GM18511 (cell line): Measurements from ENCODE around the gene C1orf21.

Experiments
- ATAC-seq: cut with Tn5 transposase; IDR thresholded peaks from one replicate; pipeline ENCODE4 v1.9.1; 2021; ENCODE audit warnings: mild to moderate bottlenecking, moderate library complexity; ENCODE audit not compliant: unreplicated experiment

Gene C1orf21

DNA sequence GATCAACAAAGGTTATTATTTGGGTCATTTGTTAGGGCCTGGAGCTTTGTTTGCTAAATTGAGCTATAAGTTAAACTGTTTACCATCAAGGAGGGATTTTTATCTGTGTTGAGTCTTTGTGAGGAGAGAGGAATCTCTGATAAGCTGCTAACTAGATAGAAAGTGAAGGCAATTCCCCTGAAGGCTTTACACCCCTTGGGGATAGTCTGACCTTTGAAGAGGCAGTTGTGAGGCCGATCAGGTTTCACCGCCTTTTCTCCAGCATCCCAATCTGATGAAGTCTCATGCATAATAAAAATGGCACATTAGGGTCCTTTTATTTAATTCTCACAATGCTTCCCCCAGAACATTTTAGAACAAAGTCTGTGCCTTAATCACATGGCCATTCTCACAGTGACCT is 21.8 kb downstream of the C1orf21 start:
- no peak for ATAC-seq

DNA sequence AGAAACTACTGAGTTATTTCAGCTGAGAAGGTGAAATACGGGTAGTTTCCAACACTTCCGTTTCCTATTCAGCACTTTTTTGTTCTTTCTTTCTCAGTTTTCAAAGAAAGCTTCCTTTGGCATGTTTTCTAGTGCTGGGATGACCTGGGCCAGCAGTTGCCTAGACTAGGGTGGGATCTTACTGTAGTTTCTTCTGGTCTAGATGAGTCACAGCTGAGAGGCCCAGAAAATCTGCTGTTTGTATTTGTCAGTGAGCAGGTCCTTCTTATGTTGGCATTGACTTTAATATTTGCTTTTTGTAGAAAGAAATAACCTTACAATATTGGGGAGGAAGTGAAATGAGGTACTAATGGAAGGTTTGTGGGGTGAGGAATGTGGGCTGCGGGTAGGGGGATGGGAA is 22.2 kb downstream of the C1orf21 start:
- no peak for ATAC-seq

DNA sequence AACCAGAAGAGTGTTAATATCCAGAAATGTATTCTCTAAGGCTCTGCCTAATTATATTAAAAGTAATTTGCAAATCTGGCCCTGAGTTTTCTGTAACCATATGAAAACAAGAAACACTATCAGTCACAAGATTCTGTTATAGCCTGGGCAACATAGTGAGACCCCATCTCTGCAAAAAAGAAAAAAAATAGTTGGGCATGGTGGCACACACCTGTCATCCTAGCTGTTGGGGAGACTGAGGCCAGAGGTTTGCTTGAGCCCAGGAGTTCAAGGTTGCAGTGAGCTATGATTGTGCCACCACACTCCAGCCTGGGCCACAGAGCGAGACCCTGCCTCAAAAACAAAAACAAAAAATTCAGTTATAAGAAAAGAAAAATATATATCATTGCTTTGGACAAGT is 25.6 kb downstream of the C1orf21 start:
- no peak for ATAC-seq

DNA sequence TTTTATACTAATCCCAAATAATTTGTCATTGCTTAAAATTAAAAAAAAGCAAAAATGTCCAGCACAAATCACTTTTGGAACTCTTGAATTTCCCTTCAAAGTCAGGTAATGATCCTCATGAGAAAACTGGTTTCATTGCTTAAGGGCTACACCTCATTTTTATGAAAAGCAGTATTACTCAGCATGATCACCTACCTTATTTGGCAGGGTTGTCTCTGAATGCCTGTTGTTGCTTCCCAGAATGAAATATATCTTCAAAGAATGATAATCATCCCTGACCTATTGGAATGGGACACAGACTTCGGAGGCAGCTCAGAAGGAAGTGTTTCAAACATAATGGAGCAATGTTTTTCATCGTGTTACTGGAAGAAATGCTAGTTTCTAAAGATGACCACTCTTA is 29.7 kb downstream of the C1orf21 start:
- ATAC-seq: no peak

DNA sequence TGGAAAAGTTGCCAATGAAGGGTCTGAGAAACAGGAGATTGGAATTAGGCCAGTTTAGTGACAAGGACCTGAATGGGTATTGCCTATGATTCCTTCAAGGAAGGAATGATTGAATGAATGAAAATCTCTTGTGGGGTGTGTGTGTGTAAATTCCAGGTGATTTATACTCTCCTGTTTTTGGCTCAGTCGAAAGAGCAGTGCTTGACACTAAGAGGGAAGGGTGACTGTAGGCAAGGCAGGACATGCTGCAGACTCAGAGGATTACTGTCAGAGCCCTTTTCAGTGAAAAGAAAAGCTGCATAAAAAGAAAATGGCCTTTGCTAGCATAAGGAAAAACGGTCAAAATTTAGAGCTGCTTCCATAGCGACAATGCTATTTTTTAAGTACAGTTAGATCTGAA is 30.1 kb downstream of the C1orf21 start:
- ATAC-seq: no peak

DNA sequence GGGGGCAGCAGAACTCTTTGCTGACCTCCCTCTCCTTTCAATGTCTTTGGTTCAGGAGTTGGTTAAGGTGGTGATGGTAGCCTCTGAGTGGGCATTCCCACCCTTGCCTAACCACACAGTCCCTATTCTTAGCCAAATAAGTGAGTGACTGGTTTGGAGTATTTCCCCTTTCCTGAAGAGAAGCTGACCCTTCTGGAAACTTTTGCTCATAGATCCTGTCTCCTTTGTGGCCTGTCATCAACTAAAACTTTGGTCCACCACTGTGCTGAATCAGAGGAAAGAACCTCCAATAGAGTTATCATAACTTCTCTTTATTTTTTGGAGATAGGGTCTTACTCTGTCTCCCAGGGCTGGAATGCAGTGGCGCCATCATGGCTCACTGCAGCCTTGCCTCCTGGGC is 31.1 kb downstream of the C1orf21 start:
- no peak for ATAC-seq

DNA sequence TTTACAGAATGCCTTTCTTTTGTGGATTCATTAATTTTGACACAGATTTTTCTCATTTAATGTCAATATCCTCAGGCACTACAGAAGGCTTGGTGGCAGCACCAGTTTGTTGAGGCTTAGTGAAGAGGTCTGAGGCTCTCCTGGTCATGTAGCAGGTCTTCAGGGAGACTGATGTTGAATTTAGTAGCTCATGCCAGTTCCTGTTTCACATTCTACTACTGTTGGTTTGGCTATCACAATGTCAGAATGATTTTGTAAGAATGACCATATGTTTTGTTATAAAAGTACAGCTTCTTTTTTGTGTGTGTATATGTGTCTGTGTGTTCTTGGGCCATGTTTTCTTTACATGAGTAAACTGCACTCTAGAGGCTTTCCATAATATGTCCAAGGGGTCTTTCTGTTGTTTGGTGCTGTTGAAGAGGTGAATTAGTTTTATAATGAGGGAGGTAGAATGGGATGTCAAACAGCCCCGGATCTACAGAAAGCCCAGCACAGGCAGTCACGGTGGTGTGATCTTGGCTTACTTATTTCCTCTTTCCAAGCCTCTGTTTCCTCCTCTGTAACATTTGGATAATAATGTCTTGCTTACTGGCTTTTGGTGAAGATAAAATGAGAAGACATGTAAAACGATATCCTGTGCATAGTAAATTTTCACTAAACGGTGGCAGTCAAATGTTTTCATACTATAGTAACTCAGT is 32.0 kb downstream of the C1orf21 start:
- ATAC-seq: no peak

DNA sequence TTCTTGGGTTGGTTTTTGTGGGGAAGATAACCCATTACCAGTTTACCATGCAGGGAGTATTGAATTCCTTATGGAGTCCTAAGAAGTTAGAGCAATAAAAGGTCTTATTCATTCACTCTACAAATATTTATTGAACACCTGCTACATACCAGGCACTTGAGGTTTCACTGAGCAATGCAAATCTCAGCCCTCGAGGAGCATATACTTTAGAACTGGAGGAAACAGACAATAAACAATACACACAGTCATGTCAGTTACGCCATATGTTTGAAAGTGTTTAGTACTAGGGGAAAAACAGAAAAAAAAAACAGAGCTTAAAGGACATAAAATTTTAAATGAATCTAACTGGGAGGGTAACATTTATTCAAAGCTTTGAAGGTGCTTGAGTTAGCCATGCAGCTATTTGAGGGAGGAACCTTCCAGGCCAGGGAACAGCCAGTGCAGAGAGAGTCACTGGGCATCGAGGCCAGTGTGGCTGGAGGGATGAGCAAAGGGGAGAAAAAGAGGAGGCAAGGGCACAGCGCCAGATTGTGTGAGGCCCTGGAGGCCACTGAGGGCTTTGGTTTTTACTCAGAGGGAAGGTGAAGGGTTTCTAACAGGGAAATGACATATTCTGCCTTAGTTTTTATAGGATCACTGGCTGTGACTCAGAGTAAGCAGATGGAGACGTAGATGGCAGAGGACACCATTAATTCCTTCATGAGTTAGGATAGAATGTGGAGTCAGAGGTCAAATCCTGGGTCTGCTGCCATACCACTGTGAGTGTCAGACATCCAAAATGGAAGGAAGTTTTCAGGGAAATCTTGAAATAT is 32.7 kb downstream of the C1orf21 start:
- no peak for ATAC-seq

DNA sequence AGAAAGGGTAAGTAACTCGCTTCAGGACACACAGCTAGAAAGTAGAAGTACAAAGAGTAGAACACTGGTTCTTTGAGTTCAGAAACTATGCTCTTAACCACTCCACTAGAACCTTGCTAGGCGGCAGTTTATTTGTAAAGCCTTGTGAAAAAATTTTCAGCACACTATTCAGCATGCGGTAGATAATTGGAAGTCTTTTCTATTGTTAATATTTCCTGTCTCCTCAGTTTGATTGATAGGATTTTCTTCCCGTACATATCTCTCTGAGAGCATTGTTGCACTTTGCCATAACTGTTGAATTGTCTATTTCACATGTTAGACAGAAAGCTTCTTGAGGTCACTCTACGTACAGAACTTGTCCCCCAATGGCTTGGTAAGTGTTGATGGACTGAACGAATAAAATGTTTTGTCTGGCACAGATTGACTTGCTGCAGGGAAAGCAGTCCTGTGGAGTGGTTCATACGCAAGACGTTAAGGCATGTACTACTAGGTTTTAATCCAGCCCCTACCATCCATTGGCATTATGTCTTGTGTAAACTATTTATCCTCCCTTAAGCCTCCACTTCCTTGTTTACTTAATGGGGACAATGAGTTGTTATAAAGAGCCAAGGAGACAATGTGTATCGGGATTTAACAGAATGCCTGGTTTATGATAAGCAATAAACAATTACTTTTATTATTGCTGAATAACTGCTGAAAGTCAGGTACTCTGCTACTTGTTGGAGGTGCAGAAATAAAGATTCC is 35.8 kb downstream of the C1orf21 start:
- no peak for ATAC-seq

DNA sequence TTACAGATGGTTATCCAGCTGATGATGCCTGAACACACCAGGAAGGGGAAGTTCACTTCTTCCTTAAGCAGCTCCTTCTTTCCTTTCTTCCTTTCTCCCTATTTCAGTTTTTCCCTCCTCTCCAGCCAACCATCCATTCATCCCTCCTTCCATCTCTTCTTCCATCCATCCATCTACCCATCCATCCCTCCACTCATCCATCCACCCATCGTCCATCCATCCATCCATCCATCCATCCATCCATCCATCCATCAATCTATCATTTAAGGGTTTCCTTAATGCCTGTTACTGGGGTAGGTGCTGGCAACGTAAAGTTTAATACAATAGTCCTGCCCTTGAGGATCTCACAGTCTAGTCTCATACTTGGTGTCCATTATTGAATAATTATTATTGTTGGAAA is 36.8 kb downstream of the C1orf21 start:
- no peak for ATAC-seq

DNA sequence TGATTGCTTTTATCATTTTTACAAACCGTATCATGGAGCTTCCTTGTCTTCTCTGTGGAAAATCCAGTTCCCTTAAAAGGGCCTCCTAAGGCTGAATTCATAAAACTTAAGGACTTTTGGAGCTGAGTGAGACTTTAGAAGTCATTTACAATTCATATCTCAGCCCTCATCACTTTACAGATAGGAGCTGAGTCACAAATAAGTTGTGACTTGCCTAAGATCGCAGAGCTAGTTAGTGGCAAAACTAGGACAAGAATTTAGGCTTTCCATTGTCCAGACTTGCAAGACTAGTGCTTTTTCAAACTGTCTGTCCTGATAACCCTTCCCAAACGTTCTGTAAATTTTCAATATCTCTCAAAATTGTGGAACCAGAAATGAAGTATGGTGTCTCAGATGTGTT is 37.3 kb downstream of the C1orf21 start:
- no peak for ATAC-seq

DNA sequence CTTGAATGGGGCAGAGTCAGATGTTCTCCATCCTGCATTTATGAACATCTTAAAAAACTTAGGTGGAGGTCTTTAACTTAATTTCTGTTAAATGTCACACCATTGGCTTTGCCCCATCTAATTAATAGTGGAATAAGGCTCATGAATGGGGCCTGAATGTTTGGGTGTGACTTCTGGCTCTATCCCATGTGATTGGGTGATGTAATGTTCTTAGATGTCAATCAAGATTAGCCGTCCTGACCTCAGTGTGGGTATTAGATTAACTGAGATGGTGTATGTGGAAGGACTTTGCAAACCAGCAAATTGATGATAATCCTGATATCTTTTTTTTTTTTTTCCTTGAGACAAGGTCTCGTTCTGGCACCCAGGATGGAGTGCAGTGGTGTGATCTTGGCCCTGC is 38.1 kb downstream of the C1orf21 start:
- no peak for ATAC-seq

DNA sequence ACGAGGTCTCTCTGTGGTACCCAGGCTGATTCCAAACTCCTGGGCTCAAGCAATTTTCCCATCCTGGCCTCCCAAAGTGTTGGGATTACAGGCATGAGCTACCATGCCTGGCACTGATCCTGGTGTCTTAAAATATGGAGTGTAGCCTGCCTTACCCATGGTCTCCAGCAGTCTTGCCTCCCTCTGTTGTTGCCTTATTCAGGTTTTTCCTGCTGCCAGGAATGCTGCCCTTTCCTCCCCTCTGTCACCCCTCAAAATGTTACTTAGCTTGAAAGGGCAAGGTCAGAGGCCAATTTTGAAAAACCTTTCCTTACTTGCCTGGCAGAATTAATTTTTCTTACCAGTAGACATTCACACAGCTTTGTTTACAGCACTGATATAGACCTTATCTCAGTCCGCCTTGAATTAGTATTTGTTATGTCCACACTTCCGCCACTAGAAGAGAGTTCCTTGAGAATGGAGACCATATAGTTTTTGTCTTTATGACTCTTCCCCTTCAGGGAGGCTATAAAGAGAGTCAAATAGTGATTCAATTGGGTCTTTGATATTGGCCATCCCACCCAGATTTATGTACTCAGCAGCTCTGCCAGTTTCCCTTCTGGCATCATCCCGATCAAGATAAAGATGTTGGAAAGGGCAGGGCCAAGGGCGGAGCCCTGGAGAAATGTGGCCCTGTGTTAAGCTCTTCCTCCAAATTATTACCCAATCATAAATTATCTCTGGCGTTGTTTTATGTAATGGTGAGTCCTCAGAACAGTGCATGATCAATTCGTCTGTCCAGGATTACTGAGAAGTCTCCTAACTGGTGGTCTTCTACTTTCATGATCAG is 38.8 kb downstream of the C1orf21 start:
- no peak for ATAC-seq

DNA sequence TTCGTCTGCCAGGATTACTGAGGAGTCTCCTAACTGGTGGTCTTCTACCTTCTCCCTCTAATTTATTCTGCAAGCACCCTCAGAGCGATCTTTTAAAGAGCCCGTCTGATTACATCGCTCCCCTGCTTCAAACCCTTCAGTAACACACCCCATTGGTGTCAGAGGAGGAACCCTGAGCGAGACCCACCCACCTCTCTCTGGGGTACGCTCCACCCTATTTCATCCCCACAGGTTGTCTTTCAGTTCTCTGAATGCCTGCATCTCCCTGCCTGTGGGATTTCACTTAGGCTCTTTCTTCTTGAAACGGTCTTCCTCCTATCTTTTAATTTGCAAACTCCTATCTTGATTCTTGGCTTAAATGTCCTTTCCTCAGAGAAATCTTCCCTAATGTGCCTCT is 39.4 kb downstream of the C1orf21 start:
- ATAC-seq: no peak

DNA sequence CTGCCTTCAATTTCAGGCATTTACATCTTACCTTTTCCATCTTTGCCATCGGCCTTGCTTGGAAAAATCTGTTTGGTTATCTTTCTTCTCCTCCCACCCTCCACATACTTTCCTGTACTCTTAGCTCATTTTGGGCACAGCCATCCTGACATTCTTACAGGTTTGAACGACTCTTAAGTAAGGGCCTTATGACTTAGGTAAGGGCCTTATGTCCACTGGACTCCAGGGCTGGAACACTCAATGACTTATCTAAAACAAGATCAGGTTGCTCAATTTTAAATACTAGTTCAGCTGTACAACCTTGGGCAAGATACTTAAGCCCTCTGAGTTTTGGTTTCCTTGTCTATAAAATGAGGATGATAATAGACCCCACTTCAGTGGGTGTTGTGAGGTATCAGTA is 40.9 kb downstream of the C1orf21 start:
- ATAC-seq: no peak

DNA sequence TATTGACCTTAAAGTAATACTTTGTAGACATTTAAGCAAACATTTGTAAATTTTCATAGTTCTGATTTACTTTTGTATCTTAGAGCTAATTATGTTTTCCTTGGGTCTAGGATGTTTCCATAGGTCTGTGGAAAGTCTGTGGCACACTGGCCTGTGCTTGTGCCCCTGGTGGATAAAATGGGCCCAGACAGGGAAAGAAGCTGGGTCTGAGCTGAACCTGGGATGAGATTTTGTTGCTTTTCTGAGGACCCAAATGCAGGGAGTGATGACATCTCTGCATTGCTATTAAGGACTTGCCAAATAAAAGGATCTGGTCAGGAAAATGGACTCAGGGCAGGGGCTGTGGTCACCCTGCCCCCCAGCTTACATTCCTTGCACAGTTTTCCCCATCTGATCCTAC is 41.8 kb downstream of the C1orf21 start:
- no peak for ATAC-seq

DNA sequence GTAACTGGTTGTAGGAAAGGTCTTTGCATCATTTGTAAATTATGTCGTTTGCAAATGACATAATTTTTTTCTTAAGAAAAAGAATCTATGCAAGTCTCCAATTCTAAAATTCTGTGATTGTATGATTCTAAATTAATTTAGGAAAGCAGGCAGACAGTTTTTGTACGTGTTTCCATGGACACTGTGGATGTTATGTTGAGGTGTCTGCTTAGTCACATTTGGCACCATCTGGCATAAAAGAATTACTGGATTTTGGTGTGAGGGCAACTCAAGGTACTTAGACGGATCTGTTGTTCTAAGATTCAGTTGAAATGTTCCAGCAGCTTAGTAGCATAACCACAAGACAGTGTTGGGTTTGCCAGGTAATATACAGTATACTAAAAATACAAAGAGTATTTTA is 42.5 kb downstream of the C1orf21 start:
- ATAC-seq: no peak

DNA sequence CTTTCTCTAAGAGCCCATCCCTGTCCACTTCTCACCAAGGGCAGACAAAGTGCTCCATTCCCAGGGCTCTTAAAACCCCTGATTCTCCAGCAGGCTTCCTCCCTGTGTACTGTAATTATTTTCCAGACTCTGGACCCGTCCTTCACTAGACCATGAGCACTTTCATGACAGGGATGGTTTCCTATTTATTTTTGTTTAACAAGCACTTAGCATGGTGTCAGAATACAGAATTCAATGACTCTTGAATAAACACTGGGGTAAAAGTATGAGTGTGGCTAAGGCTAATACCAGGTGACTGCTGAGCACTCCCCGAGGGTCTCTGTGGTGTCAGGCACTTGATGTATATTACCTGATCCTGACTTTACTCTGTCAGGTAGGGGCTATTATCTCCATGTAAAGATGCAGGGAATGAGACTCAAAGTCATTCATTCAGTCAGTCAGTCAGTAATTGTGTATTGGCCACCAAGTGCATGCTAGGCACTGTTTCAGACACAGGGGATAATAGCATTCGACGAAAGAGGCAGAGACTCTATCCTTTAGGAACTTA is 47.2 kb downstream of the C1orf21 start:
- ATAC-seq: no peak

DNA sequence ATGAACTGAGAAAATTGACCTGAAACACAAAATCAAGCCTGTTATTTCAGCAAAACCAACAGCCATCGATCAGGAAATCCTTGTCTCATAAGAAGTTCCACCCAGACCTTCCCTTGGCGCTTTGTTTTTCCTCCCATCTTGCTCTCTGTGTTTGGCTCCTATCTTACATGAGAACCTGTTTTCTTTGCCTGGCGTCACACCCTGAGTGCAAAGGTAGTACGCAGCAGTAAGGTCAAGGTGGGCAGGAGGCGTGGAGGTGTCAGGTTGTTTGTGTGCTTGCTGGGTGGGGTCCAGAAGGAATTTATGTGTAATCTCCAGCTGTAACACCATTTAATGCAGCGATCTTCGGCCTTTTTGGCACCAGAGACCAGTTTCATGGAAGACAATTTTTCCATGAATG is 50.5 kb downstream of the C1orf21 start:
- ATAC-seq: no peak

DNA sequence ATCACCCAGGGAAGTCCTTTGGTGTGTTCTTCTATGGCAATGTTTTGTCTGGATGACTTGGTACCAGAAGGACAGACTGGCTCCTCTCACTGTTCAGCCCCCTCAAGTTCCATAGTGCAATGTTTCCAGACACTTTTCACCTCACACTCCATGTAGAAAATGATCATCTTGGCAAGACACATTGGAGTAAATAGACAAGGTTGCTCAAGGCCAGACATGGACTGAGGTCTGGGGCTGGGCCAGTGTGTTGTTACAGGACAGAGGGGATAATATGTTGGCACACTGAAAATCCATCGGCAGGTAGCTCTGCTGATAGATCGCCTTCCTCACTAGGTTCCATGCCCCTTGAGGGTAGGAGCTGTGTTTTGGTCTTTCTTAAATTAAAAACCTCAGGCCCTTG is 51.5 kb downstream of the C1orf21 start:
- ATAC-seq: no peak

DNA sequence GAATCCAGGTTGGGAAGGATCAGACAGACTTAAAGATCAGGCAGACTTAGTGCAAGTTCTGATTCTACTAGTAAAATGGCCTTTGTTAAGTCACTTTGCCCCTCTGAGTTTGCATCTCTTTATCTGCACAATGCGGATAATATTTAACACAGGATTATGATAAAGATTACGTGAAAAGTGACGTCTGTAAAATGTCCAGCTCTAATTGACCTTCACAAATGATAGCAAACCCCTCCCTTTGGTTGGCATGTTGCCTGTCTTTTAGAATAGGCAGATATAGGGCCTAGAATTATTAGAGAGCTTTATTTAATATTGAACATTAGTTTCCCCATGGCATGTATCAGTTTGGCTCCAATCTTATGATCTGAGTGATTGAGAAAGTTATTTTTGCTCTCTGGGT is 55.4 kb downstream of the C1orf21 start:
- ATAC-seq: no peak
